ENCODE results near the gene HSPH1.

HSPH1 gene

GRCh38 chr13:31162151-31163008 is 676 bp upstream of the HSPH1 start:
- TF ChIP-seq, protein P1, sequence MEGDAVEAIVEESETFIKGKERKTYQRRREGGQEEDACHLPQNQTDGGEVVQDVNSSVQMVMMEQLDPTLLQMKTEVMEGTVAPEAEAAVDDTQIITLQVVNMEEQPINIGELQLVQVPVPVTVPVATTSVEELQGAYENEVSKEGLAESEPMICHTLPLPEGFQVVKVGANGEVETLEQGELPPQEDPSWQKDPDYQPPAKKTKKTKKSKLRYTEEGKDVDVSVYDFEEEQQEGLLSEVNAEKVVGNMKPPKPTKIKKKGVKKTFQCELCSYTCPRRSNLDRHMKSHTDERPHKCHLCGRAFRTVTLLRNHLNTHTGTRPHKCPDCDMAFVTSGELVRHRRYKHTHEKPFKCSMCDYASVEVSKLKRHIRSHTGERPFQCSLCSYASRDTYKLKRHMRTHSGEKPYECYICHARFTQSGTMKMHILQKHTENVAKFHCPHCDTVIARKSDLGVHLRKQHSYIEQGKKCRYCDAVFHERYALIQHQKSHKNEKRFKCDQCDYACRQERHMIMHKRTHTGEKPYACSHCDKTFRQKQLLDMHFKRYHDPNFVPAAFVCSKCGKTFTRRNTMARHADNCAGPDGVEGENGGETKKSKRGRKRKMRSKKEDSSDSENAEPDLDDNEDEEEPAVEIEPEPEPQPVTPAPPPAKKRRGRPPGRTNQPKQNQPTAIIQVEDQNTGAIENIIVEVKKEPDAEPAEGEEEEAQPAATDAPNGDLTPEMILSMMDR (conservative IDR thresholded peaks at IDR 0.05): no peak
- TF ChIP-seq ZFX (IDR thresholded peaks at IDR 0.05): no peak
- H3K27ac ChIP-seq: peak overlapping the region; percentile 96

- peak overlapping the region; percentile 96 for H3K27ac ChIP-seq
- TF ChIP-seq, protein P1 (conservative IDR thresholded peaks at IDR 0.05): no peak
- no peak for TF ChIP-seq ZFX (IDR thresholded peaks at IDR 0.05)
These were observed 697 bp downstream of the HSPH1 start for GRCh38 chr13:31160857-31161556.

- TF ChIP-seq ZFX (IDR thresholded peaks at IDR 0.05): no peak
- TF ChIP-seq, protein P1 (conservative IDR thresholded peaks at IDR 0.05): no peak
- no peak overlapping the region for H3K27ac ChIP-seq
These were observed 2.4 kb downstream of the HSPH1 start for GRCh38 chr13:31159306-31159705.

GRCh38 chr13:31154939-31155338 is 6.8 kb downstream of the HSPH1 start:
- no peak overlapping the region for H3K27ac ChIP-seq
- TF ChIP-seq, protein P1 (conservative IDR thresholded peaks at IDR 0.05): no peak
- no peak for TF ChIP-seq ZFX (IDR thresholded peaks at IDR 0.05)

GRCh38 chr13:31151837-31152236 is 9.9 kb downstream of the HSPH1 start:
- no peak overlapping the region for H3K27ac ChIP-seq
- TF ChIP-seq, protein P1 (conservative IDR thresholded peaks at IDR 0.05): no peak
- no peak for TF ChIP-seq ZFX (IDR thresholded peaks at IDR 0.05)

- H3K27ac ChIP-seq: no peak overlapping the region
- TF ChIP-seq, protein P1 (conservative IDR thresholded peaks at IDR 0.05): no peak
- TF ChIP-seq ZFX (IDR thresholded peaks at IDR 0.05): no peak
These were observed 11.3 kb downstream of the HSPH1 start for GRCh38 chr13:31150315-31150985.

Measured in C4-2B (cell line).